ENCODE results near the gene IFNA13. TPM values are rescaled to one million over a fixed set of nuclear protein-coding genes. Genes with fewer than 3 reads are reported as not detected.
"Not testable (repeated sequence)": the region's sequence is repeated elsewhere in the genome, so short reads cannot be mapped to it uniquely, and the experiment has no call there.

The IFNA13 gene
- total and polyA plus RNA-seq, 9 of the 15 experiments (the other 6 are each of a cell fraction or from before 2014, with no cell fraction given): not detected

DNA sequence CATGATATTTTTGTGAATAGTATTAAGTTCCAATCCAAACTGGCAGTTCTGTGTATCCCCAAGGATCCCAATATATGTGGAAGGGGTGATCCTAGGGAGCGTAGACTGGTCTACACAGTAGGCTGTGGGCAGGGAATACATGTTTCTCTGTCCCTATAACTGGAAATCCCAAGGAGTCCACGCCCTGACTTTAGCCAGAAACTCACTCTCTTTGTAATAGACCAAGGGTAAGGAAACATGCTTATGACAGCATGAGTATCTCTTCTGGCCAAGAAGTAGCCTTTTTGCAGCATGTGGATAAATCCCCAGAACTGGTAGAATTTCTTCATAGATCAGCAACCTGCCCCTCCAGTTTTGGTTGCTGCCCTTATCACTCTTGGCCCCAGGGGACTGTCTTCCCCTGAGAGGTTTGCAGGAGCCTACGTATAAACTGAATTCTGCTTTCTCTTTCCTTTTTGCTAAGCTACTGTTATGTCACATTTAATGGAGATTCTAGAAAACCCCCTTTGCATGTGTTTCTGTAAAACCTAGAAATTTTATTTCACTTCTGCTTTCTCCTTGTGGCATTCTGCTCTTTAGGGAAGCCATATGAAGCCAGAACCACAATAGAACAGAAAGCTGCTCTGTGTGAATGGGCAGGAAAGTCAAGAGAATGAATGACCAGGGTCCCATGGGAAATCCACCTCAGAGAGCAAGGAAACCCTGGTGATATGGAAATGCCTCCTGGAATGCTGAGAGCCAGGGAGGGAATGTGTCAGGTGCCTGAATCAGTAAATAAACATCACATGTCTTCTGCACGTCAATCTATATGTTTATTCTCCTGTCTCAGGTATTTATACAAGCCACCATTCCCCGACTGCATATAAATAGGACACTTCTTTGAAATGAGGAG is 13.8 kb upstream of the IFNA13 start (continued):
- TF ChIP-seq HMGXB4 (CRISPR knock-in tag; IDR thresholded peaks at IDR 0.05): no peak
- TF ChIP-seq, protein P1, sequence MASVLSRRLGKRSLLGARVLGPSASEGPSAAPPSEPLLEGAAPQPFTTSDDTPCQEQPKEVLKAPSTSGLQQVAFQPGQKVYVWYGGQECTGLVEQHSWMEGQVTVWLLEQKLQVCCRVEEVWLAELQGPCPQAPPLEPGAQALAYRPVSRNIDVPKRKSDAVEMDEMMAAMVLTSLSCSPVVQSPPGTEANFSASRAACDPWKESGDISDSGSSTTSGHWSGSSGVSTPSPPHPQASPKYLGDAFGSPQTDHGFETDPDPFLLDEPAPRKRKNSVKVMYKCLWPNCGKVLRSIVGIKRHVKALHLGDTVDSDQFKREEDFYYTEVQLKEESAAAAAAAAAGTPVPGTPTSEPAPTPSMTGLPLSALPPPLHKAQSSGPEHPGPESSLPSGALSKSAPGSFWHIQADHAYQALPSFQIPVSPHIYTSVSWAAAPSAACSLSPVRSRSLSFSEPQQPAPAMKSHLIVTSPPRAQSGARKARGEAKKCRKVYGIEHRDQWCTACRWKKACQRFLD (CRISPR knock-in tag; IDR thresholded peaks at IDR 0.05): no peak

GRCh38 chr9:21371467-21371866 is 3.6 kb upstream of the IFNA13 start:
- H3K36me3 ChIP-seq (ENCODE audit: control insufficient read depth, insufficient read depth, low read length); in situ Hi-C loops (cut with MboI); H3K9ac ChIP-seq (ENCODE audit: insufficient read depth in 1 of 2, low read depth in 2 of 2, low read length in 2 of 2); H3K27ac ChIP-seq (ENCODE audit: extremely low read depth, low read depth, low read length); H3K9me1 ChIP-seq (ENCODE audit: control insufficient read depth, insufficient read depth, low read length); H4K20me1 ChIP-seq (replicated peaks; ENCODE audit: control insufficient read depth, insufficient read depth, low read length); H3K9me3 ChIP-seq (replicated peaks; ENCODE audit: control insufficient read depth, insufficient read depth, low read depth, low read length); CTCF ChIA-PET (ENCODE audit: low intra/inter-chr PET ratio); BruUV-seq (replicated peaks); H3K27me3 ChIP-seq (ENCODE audit: control insufficient read depth in 2 of 2, insufficient read depth in 2 of 2, low read length in 2 of 2); intact Hi-C loops (cut with micrococcal nuclease); H3K79me2 ChIP-seq (ENCODE audit: control insufficient read depth, insufficient read depth, low read length); DNase-seq (ENCODE audit: extremely low read depth in 1 of 4, low spot score in 3 of 4); H3K4me2 ChIP-seq (ENCODE audit: insufficient read depth, low read length); H3K4me1 ChIP-seq (replicated peaks in 1 of 2; ENCODE audit: control insufficient read depth in 2 of 2, insufficient read depth in 2 of 2, low read length in 2 of 2); ATAC-seq; H3K4me3 ChIP-seq; POLR2A ChIA-PET; FAIRE-seq; H2AFZ ChIP-seq (ENCODE audit: low read depth, low read length): not testable (repeated sequence)
- no CpG with 5 or more reads among the region's 4 CpGs for whole genome bisulfite sequencing (ENCODE audit: insufficient coverage, low coverage, missing lambda C conversion rate)

- POLR2A ChIA-PET; in situ Hi-C loops (cut with MboI); CTCF ChIA-PET (ENCODE audit: low intra/inter-chr PET ratio); DNase-seq (ENCODE audit: extremely low read depth in 1 of 4, low spot score in 3 of 4); H3K4me3 ChIP-seq; H3K36me3 ChIP-seq (ENCODE audit: control insufficient read depth, insufficient read depth, low read length); H3K27ac ChIP-seq (ENCODE audit: extremely low read depth, low read depth, low read length); H4K20me1 ChIP-seq (replicated peaks; ENCODE audit: control insufficient read depth, insufficient read depth, low read length); H3K4me2 ChIP-seq (ENCODE audit: insufficient read depth, low read length); ATAC-seq; intact Hi-C loops (cut with micrococcal nuclease); H3K9me1 ChIP-seq (ENCODE audit: control insufficient read depth, insufficient read depth, low read length); H3K9me3 ChIP-seq (replicated peaks; ENCODE audit: control insufficient read depth, insufficient read depth, low read depth, low read length); FAIRE-seq; H3K79me2 ChIP-seq (ENCODE audit: control insufficient read depth, insufficient read depth, low read length); H3K9ac ChIP-seq (ENCODE audit: insufficient read depth in 1 of 2, low read depth in 2 of 2, low read length in 2 of 2); H3K4me1 ChIP-seq (replicated peaks in 1 of 2; ENCODE audit: control insufficient read depth in 2 of 2, insufficient read depth in 2 of 2, low read length in 2 of 2); H2AFZ ChIP-seq (ENCODE audit: low read depth, low read length); H3K27me3 ChIP-seq (ENCODE audit: control insufficient read depth in 2 of 2, insufficient read depth in 2 of 2, low read length in 2 of 2); BruUV-seq (replicated peaks): not testable (repeated sequence)
- WGBS (ENCODE audit: insufficient coverage, low coverage, missing lambda C conversion rate): no CpG with 5 or more reads among the region's 2 CpGs
These were observed 688 bp downstream of the IFNA13 start for GRCh38 chr9:21367169-21367568.

Data from K562 (cell line).